Measurements from ENCODE around the gene BCL6B.

Gene BCL6B

DNA sequence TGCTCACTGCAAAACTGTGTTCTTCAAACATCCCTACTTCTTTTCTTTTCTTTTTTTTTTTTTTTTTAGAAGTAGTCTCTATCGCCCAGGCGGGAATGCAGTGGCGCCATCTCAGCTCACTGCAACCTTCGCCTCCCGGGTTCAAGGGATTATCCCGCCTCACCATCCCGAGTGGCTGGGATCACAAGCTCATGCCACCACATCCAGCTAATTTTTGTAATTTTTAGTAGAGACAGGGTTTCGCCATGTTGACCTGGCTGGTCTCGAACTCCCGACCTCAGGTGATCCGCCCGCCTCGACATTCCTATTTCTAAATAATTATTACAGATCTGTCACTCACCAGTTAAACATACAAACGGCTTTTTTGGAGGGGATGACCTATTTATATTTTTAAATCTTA lies 11.4 kb upstream of the BCL6B start:
- DNase-seq = no peak

DNA sequence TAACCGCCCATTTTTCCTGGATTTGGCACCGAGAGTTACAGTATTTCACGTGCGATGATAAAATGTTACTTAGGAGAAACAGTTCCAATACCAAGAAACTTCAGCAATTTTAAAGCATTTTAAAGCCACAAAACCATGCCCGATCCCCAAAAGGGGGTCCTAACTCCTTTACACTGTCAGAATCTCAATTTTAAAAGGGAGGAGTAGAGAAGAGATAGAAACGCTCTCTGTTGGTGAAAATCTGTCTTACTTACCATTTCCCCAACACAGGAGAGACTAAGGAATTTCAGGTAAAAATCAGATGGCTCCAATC lies 11.0 kb upstream of the BCL6B start:
- DNase-seq = no peak

GRCh38 chr17:7014261-7014994 lies 8.4 kb upstream of the BCL6B start:
- peak; percentile 28 for DNase-seq

- DNase-seq = no peak
Measured at GRCh38 chr17:7014995-7015958, 7.6 kb upstream of the BCL6B start.

DNA sequence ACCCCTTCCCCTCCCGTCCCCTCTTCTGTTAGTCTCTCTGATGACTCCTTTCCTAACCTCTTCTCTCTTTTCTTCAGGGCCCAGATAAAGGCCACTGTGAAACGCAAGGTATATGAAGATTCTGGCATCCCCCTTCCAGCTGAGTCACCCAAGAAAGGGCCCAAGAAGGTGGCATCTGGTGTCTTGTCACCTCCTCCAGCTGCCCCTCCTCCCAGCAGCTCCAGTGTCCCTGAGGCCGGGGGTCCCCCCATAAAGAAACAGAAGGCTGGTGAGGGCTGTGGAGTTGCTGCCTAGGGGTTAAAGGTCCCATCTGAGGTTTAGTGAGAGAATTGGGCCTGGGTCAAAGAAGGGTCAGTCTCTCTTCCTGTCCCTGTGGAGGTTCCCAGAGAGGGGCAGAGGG lies 6.4 kb upstream of the BCL6B start:
- no peak for DNase-seq

DNA sequence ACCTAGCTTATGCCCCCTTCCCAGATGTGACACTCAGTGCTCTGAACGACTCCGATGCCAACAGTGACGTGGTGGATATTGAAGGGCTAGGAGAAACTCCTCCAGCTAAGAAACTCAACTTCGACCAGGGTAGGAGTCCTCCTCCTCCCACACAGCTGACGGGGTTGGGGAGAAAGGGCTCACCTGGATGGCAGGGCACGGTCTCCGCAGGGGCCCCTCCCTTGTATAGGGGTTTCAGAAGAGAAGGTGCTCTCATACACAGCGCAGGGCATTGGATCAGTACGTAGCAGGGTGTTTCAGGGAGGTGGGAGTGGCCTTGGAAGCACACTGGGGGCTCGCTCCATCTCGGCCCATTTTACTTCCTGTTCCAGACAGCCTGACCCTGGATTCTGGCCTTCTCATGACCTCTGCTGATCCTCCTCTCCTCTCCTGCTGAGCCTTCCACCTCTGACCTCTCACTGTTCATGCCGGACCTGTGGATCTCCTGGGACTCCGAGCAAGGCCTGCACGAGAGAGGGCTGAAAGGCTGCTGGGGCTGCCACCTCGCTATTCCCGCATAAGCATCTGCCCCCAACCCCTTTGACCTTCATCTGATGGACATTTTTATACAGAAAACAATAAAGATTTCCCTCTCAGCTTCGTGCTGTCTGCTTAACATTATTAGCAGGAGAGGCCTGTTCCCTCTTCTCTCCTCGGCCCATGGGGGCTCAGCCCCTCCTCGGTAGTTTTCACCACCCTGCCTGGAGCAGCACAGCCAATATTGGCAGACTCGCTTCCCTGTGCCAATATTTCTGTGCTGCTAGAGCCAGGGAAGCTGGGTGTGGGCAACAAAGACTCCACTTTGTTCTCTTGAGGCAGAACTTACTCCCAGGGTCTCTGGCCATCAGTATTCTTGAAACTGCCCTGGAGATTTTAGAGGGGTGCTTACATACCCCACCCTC lies 5.7 kb upstream of the BCL6B start:
- DNase-seq = no peak

DNA sequence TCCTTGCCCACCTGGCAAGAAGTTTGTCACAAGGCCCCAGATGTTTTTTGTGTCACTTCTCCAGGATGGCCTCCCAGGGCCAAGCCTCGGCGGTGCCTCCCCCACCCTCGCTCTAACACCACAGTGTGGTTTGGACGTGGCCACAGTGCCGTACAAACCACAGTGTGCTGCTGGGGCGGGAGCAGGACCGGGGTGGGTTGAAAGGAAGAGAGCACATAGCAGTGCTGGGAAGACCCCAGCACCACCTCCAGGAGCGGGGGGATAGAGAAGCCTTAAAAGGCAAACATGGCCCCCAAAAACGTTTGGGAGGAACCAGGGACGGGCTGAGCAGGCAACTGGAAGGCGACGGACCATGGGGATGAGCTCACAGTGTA lies 5.0 kb upstream of the BCL6B start:
- DNase-seq = no peak

DNA sequence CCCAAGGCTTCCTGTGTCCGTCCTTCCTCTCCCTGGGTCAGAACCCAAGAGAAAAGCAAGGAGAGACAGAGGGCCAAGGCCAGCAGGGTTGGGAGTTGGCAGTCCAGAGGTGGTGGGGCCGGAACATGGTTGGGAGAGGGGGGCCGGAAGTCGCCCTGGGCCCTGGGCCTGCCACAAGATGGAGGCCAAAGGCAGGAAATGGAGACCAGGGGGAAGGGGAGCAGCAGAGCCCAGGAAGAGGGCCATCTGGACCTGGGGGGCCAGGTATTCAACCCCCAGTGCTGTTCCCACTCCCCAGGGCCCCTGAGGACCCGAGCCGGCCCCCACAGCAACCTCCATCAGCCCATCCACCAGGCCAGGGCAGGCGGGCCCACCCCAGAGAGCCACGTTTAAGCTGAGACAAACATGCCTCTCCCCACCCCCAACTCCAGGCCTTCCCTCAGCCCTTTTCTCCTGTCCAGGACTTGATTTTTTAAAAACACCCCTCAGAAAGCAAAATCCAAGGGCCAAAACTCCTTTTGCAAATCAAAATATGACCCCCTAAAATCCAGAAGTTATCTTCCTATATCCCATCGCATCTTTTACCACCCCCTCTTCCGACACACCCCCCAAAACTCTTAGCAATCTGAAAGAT lies 4.4 kb upstream of the BCL6B start:
- DNase-seq = no peak

DNA sequence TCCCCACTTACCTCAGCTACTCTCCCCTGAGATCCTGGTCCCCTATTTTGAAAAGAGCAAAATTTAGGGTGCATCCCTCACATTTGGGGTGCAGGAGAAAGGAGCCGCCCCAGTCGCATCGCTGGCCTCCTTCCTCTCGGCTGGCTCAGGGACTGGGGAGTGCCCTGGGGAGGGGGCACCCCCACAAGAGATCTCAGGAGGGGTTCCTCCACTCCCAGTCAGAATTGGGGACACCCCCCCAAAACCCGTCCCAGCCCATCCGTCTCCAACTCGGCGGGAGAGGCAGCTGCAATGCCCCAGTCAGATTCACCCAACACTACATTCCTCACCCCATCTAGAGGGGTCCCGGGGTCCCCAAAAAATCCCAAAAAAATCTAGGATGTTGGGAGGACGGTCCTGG lies 3.5 kb upstream of the BCL6B start:
- DNase-seq = no peak

DNA sequence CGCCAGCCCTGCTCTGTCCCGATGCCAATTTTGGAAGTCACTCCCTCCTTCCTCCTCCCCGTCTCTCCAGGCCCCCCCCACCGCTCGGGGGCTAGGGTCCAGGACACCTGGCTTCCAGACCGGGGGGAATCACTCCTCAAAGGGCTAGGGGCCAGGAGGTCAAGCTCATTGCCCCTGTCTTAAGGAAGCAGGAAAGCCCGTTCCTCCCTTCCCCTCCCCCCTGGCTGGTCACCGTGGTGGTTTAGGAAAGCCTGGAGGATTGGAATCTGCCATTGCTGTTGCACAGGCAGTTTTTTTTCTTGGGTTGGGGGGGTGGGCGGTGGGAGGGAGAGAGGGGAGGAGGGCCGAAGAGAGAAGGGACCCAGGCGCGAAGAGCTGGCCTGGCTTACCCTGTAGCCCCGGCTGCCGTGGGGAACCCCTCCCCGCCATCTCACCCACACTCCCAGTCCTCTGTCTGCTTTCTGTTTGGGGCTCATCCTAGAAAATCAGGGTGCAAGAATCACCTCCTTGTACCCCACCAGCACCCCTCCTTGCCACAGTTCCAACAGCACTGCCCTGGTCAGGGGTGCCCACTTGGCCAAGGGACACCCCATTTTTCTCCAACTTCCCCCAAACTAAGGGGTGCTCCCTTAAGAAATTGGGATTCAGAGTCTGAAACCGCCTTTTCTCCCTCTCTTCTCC lies 2.9 kb upstream of the BCL6B start:
- no peak for DNase-seq

DNA sequence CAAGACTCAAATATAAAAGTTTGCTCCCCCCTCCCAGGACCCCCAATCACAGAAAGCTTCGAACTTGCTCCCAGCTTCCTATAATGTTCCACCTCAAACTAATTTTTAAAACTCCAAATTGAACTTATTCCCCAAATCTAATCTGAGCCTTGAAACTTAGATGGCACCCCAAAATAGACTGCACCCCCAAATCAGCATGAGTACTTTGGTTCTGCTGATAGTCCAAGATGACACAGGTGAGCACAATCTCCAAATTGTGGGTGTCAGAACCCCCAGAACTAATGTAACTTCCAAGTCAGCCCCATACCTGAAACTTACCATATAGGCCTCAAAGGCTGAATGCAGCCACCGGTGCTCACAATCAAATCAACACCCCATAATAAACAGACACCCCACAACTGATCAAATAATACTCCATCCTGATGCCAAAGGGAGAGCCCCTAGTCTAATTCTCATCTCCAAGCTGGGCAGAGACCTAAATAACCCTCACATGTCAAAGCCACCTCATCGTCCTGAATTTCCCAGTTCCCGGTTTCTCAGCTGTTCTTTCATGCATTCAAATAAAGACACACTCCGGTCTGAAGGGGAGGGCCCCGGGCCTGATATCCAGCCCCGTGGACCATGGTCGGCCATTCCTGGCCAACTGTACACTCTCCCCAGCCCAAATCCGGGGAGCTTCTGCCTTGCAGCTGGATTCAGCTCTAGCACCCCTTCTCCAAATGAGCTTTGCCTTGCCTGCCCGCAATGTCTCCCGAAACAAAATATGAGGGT lies 1.8 kb upstream of the BCL6B start:
- DNase-seq = no peak

DNA sequence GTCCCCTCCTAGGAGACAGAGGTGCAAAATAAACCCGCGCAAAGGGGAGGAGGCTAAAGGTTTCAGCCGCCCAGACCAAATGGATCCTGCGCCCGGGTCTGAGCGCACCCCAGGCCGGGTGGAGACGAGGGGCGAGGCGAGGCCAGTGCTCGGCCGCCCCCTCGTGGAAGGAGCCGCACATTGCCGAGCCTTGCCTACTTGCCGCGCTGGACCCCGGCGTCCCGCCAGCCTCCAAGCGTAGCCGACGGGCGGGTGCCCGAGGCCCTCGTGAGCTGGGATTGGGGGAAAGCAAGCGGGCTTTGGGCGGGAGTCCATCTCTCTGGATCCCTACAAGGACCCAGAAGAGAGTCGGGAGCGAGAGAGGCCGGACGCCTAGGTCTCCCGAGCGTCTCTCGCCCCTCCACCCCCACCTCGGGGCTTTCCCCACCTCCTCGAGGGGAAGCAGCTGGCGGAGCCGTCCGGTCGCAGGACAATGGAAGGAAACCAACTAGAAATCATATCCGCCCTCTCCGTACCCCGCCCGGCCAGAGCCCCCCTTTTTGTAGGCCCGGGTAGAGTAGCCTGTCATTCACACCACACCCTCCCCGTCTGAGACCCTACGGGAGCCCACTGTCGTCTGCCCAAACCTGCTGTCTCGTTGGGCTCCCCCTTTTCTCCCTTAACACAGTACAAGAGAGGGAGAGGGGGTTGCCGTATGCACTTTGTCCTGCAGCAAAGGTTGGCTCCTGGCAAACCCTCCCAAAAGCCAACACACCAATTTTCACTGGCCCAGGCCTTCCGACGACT lies 664 bp upstream of the BCL6B start:
- DNase-seq = no peak

DNA sequence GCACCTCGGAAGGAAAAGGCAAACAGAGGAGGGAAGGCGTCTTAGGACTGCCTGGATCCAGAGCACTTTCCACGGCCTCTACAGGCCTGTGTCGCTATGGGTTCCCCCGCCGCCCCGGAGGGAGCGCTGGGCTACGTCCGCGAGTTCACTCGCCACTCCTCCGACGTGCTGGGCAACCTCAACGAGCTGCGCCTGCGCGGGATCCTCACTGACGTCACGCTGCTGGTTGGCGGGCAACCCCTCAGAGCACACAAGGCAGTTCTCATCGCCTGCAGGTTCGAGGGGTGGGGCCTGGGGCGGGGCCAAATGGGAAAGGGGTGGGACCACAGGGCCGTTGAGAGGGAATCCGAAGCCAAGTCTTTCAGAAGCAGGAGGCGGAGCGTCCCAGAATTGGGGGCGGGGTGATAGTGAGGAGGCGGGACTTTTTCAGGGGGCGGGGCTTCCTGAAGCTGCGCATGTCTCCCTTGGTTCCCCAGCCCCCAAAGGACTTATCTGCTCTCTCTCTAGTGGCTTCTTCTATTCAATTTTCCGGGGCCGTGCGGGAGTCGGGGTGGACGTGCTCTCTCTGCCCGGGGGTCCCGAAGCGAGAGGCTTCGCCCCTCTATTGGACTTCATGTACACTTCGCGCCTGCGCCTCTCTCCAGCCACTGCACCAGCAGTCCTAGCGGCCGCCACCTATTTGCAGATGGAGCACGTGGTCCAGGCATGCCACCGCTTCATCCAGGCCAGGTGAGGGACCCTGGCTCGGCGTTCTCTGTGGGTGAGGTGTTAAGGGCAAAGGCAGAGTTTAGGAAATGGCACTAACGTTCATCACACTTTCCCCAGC lies 939 bp downstream of the BCL6B start:
- DNase-seq = no peak

GRCh38 chr17:7024402-7024785 lies 1.5 kb downstream of the BCL6B start:
- DNase-seq = no peak

- no peak for DNase-seq
Measured at GRCh38 chr17:7025245-7025644, 2.4 kb downstream of the BCL6B start.

DNA sequence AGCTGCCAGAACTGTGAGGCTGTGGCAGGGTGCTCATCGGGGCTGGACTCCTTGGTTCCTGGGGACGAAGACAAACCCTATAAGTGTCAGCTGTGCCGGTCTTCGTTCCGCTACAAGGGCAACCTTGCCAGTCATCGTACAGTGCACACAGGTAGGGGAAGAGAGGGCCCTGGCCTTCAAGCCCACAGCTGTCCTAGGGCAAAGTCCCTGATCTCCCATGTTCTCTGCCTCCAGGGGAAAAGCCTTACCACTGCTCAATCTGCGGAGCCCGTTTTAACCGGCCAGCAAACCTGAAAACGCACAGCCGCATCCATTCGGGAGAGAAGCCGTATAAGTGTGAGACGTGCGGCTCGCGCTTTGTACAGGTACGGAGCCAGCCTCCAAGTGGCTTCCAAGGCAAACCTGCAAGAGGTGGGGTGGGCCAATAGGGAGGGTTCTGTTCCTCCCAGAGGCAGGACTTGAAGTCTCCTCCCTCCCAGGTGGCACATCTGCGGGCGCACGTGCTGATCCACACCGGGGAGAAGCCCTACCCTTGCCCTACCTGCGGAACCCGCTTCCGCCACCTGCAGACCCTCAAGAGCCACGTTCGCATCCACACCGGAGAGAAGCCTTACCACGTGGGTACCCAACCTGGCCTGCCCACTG lies 3.7 kb downstream of the BCL6B start:
- DNase-seq = no peak

DNA sequence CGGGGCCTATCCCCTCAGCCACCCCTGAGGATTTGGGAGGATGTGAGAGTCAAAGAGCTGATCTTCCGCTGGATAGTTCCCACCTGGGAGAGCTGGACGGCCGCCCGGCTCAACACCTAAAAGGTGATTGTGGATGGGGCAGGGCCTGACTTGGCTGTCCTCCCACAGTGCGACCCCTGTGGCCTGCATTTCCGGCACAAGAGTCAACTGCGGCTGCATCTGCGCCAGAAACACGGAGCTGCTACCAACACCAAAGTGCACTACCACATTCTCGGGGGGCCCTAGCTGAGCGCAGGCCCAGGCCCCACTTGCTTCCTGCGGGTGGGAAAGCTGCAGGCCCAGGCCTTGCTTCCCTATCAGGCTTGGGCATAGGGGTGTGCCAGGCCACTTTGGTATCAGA lies 4.5 kb downstream of the BCL6B start:
- no peak for DNase-seq

DNA sequence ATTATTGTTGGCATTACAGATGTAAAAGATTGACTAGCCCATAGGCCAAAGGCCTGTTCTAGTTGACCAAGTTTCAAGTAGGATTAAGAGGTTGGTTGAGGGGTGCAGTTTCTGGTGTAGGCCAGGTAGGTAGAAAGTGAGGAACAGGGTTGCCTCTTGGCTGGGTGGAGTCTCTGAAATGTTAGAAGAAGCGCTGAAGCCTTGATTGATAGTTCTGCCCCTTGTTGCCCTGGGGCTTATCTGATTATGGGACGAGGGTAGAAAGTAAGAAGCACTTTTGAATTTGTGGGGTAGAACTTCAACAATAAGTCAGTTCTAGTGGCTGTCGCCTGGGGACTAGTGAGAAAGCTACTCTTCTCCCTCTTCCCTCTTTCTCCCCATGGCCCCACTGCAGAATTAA lies 6.2 kb downstream of the BCL6B start:
- no peak for DNase-seq

- DNase-seq = no peak
Measured at GRCh38 chr17:7029659-7030058, 6.8 kb downstream of the BCL6B start.
